Stimulated activated CD4-positive, alpha-beta T cell treated with anti-CD3 and anti-CD28 coated beads, Interleukin-4, amount 100 ng/mL, for 24 hours (primary cell): Measurements from ENCODE around the gene RASGRF2.

Experiments
- DNase-seq: peaks from one replicate; pipeline ENCODE4 v3.0.0-alpha.2; 2020

The RASGRF2 gene

DNA sequence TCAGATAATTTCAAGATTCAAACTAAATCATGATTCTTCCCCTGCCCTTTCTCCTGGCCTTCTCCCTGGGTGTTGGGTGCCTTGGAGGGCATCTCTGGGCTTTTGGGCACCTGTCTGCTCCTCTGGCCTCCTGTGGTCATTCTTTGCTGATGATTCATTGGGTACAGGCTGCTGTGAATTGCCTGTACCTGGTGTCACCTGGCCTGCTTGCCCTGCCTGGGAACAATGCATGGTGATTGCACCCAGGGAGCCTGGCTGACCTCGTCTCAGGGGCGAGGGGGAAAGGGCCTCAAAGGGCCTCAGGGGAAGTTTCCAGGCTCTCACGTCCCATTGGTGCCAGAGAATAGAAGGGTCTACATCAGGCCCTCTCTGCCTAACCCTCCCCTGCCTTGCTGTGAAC is 252.9 kb downstream of the RASGRF2 start:
- DNase-seq: no peak

DNA sequence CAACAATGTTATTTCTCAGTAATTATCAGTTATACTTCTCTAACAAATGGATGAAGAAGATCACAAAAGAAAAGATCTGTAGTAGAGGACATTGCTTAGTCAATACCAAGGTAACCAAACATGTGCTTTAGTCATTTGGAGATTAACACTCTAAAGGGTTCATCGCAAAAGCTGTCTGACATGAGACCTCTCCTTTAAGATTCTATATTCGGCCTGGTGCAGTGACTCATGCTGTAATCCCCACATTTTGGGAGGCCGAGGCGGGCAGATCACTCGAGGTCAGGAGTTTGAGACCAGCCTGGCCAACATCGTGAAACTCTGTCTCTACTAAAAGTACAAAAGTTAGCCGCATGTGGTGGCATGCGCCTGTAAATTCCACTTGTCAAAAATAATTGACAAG is 254.7 kb downstream of the RASGRF2 start:
- no peak for DNase-seq

DNA sequence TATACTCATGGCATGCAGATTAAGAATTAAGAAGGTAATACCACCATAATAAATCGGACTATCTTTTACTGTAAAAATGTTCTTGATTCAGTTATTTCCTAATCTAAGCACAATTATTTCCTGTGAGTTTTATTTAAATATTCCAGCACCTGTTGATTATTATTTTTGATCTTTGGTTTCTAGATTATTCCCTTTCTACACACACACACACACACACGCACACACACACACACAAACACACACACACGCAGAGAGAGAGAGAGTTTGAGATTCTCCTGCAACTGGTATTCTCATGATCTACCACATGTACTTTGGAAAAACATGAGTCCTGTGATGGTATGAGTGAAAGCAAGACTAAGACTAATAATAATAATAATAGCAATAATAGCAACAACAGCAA is 256.0 kb downstream of the RASGRF2 start:
- DNase-seq: no peak

DNA sequence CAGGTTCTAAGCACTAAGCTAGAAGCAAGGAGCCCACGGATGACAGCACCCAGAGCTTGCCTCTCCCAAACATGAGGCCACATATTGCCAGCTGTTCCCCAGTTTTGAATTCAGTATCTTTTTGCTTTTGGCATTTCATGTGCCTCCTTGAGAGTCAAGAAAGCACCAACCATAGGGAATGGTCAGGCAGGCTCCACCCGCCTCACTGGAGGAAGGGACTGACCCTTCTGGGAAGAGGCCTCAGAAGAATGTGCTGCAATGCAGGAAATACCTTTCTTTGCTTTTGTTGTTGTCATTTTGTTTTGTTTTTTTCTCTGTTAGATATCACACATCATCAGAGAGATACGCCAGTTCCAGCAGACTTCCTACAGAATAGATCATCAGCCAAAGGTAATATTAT is 259.2 kb downstream of the RASGRF2 start:
- DNase-seq: no peak

DNA sequence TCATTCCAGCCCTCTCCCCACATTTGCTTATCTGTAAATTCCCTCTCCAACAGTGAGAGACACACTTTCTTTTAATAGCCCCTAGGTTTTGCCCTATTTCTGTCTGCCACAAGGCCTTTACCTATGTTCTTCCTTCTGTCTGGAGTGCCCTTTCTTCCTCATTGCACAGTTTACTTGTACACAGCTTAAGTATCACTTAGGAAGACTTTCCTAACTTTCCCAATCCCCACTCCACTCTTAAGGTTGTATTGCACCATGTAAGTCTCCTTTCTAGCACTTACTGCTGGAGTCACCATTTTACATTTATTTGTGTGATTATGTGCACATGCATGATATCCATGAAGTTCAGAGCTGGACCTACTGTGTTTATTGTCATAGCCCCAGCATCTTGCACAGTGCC is 262.1 kb downstream of the RASGRF2 start:
- no peak for DNase-seq

DNA sequence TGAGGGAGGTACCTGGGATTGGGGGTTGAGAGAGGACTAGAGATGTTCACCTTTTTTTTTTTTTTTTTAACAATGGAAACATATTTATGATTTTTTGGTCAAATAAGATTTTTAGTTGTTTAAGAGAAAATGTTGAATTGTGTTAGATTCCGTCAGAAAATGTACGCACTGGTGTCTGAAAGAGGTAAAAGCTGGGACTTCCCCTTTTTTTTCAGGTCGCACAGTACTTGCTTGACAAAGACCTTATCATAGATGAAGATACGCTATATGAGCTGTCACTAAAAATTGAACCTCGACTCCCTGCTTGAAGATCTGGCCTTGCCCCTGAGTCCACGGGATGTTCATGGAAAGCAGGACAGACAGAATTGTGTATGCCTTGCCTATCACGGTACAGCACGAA is 265.3 kb downstream of the RASGRF2 start:
- DNase-seq: no peak

DNA sequence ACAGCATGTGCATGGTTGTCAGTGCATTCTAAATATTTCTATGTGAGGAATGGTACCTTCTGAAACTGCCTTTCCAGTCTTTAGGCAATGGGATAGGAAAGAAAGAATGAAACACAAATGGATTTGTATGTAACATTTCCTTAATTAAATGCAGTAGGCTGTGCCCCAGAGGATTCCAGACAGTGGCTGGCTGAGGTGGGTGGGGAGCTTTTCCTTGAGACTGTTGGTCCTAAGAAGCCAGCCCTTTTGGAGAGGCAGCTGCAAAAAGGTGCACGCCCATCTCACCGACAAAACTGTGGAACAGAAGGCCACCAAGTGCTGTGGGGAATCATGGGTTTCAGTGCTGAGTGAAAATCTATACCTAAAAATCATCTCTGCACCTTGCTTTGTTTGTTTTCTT is 266.1 kb downstream of the RASGRF2 start:
- no peak for DNase-seq

DNA sequence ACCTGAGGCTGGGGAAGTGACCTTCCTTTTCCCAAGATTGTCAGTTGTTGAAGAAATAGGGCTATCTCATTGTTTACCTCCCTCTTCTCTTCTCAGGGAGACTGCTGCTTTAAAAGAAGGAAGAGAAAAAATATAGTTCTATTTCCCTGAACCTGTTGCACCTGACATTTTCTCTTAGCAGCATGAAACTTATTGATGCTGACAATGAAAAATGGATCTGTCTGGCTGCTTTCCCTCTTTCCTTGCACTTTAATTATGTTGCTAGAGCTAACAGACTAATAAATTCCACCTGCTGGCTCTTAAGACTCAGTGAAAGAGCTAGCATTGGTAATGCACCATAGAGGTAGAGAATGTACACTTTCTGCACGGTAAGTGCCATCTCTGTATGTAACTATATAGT is 266.8 kb downstream of the RASGRF2 start:
- no peak for DNase-seq

DNA sequence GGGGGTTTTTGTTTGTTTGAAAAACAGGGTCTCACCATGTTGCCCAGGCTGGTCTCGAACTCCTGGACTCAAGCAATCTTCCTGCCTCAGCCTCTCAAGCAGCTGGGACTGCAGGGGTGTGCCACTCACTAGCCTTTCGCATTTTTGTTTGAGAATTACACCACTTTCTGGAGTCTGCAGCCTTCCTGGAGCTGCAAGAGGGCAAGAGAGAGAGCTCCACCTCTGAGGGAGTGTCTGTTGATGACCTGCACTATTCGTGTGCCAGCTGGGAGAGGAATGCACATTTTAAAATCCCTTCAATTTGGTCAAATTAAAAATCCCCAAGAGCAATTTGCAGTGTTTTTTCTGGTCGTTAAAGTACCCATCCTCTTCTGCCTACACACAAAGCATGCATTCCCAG is 267.9 kb downstream of the RASGRF2 start:
- no peak for DNase-seq

DNA sequence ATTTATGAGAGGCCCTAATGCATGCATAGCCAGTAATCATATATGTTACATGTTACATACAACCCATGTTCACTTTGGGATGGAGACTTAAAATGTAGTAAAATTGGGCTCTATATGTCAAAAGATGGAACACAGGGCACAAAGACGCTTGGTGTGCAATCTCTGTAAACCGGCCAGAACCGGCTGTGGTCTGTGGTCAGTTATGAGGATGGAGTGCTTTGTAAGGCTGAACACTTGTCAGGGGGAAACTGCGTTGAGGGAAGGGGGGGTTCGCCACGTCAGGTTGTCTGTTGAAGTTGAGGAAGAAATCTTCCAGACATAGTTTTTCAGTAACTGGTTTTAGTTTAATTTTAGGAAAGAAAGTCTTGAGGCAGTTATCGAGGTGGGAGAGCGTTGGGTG is 270.3 kb downstream of the RASGRF2 start:
- DNase-seq: no peak

DNA sequence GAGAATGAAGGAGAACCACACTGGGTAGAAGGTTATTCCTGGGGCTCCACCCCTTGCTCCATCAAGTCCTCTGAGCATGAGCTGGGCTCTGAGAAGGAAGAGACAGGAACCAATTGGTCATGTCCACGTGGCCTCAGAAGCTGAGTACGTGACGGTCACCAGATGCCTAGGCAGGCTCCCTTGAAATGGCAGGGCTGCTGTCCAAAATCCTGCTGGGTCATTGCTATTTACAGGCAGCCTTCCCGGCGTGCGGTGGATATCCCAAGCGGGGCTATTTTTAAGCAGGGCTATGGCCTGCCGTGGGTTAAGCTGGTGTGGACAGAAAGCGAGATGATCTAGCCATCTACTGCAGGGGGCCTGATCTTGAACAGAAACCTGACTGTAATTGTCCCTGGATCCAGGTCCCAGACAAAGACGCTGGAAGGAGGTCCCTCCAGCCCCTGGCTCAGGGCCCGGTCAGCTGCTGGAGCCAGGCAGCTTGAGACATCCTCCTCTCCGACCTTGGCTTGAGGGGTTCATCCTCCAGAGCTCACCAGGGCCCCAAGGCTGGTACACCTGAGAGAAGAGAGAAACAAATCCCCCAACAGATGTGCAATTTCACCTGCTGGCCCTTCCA is 272.4 kb downstream of the RASGRF2 start:
- no peak for DNase-seq

DNA sequence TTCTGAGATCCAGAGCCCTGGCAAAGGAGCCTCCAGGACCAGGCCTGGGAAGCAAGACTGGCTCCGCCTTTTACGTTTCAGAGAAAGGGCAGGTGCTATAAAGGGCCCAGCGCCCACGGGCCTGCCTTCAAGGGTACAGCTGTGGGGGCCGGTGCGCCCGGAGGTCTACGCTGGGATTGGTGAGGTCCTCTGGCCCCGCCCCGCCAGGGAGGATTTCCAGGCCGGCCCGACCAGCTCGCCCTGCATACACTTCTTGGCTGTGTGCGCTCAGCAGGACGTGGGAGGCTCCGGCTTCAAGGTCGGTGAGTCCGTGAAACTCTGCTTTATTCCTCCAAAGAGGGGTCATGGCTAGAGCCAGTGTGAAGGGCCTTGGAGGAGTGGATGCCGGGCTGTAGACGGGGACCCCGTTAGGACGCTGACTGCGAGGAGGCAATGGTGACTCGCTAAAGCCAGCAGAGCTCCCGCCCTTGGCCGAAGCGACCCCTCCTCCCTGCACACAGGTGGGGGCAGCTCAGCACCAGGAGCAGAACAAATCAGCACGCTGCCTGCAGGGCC is 273.0 kb downstream of the RASGRF2 start, which contains the start of gene CKMT2:
CKMT2 (plus strand) TSS at position 243 of the 555 bp plus-strand sequence. CDS start 17,811 bp downstream, outside the sequence.
- no peak for DNase-seq

DNA sequence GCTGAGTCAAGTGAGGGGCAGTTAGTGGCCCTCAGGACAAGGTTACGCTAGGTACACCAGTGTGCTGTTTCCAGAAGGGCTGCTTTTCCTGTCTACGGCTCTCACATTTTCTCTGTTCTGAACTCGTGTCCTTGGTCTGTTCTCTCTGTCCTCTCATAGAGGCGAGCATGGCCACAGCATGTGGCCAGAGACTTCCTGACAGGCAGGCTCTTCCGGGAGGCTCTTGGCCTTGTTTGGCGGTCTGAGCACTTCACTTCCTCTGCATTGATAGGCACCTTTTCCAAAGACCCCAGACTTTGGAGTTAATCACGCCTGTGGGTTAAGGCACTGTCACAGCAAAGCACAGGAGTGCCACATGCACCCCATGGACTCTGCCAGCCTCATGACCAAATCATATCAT is 274.1 kb downstream of the RASGRF2 start:
- no peak for DNase-seq

DNA sequence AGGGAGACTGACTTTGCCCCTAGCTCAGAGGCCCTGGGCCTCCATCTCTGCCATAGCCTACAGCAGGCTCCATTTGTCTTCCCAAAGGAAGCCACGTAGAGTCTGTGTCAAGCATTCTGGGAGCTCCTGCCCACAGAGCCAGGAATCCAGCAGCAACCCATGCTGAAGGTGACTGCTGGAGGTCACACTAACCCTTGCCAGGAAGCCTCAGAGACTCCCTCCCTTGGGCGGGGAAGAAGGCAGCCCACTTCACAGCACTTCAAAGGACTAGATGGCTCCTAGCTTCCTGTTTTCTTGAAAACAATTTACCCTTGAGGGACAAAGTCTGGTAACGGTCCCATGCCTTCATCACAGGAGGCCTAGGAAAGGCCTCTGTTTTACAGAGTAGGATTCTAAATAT is 274.6 kb downstream of the RASGRF2 start:
- DNase-seq: no peak

DNA sequence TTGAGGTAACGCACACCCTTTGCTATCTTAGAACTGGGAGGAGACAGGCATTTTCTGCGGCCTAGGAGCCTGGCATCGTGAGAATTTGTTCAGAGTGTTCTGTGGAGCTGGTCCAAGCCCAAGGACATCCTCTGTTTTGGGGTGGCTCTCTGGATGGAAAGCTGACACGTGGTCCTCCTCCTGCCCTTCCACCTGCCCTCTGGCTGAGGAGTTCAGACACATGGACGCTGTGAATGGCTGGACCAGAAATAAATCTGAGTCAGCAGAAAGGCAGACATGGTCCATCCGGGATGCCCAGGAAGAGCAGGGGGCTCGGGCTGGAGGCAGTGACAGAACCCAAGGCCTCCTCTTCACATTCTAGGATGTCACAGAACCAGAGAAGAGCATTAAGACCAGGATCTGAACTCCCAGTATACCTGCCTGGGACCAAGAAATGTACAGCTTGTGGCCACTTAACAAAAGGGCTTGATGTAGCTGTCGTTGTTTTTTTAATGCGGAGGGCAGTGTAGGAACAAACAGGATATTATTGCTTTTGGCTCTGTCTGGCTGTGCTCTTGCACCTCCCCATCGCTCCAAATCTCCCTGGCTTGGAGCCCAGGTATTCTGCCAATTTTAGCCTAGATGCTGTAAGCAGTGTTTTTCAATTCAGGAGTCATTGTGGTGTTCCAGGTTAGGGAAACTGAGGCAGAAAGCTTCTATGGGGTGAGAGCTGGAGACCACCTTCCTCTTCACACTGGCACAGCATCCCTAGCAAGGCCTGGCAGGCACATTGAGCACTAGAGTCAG is 275.3 kb downstream of the RASGRF2 start:
- no peak for DNase-seq

DNA sequence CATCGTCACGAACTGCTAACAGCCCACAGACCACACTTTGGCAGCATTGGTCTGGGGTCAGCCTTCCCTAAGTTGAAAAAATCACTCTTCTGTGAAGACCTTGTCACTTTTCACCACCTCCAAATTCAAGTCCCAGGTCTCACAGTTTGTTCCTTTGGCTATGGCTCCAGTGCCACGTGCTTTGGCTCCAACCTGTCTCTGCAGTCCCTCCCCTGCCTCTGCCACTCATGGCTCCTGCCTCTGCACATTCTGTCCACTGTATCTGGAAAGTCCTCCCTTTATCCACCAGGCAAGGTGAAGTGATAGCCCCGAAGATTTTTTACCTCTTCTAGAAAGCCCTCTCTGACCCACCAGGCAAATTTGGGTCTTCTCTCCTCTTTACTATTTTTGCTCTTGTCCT is 278.3 kb downstream of the RASGRF2 start:
- no peak for DNase-seq

DNA sequence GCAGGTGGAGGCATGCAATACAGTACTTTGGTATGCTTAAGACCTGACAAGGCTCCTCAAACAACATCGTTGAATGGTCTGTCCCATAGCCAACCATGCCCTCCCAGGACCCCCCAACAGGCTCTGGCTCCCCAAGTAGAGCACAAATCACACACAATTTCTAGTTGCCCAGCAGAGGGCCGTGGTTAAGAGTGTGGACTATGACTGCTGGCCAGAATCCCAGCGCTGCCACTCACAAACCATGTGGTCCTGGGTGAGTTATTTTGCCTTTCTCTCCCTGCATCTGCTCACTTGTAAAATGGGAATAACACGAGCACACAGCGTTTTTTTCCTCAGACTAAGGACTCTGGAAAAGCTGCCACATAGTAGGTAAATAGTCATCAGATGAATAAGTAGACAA is 279.4 kb downstream of the RASGRF2 start:
- no peak for DNase-seq

DNA sequence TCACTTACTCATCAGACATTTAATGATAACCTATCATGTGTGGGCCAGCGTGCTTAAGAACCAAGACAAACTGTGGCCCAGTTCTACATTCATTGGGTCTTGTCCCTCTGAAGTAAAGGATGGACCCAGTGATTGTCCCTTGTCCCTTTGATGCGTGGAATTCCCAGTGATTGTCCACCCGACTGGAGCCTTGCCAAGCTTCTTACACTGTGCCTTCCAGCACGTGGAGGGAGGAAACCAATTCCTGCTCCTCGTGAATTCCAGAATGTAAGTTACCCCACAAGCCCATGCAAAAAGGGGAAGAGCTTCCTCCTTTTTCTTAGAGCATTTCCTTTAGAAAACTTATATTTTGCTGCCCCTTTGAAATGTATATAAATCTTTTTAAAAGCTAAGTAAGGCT is 280.8 kb downstream of the RASGRF2 start:
- no peak for DNase-seq

DNA sequence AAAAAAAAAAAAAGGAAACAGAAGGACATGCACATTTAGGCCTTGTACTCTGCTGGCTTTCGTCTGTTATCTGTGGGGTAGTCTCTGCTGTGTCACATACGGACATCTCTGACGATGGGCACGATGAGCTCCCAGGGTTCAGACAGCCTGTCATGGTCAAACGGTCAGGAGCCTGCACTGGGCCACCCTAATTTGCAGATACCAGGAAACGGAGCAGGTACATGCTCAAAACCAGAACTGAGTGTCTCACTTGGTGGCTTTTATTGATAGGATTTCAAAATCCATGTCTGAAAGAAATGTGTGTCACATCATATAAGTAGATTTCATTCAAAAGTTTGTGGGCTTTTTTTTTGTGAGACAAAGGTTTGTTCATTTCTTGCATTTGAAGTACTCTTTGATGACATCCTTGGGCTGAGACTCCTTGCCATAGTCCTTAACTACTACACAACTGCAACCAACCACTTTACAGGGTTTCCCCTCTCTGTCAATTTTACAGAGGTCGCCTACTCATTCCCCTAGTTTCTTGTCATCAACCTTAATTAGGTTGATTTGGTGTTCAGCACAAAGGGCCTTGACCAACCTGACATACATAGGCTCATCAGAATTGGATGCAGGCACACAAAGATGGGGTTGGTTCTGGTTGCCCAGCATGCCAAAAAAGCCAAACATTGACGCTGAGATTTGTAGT is 281.9 kb downstream of the RASGRF2 start:
- DNase-seq: no peak

DNA sequence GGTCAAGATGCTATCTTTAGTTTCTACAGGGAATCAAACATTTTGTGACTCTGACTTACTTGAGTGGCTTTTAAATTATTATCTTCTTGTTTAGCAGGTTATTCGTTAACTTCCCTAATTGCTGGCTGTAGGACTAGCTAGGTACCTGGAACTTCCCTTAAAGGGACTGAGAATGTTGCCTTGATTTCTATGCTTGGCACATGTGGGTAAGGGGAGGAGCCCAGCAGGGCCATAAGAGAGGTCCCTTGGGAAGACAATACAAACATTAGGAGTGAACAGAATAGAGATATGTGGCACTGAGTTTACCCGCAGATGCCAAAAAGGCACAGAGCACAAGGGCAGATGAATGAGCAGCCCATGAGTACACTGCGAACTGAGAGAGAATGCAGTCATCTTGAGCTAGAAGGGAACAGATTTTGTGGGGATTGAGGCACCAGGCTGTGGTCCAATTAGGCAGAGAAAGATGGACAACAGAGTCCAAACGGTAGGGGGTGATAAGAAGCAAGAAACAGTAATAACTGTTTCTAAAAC is 282.8 kb downstream of the RASGRF2 start:
- no peak for DNase-seq

DNA sequence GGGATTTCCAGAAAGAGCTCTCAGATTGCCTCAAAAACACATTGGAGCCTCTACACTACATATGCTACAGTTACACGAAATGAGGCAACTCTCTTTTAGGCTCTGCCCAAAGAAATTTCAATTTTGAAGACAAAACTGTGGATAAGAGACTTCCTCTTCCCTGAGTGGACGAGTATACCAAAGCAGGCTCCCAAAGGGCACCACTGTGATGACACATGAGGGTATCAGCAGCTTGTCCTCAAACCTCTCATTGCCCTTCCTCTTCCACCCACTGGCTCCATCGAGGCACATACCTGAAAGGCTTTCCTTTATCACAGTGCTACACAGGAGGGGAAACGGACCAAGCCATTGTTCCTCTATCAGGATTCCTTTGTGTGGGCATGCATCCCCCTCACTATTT is 284.3 kb downstream of the RASGRF2 start:
- no peak for DNase-seq

DNA sequence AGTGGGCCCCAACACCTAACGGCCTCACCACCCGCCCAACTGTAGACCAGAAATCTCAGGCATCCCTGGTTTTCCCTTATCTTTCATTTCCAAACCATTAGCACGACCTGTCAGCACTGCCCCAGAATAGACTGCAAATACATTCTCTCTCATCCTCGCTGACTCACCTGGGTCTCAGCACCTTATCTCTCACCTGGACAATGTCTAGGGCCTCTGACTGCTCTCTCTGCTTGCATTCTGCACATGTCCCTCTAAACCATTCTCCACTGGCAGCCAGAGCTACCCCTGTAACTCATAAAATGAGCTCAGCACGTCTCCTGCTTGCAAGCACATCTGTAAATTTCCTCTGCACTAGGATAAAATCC is 285.7 kb downstream of the RASGRF2 start:
- no peak for DNase-seq

DNA sequence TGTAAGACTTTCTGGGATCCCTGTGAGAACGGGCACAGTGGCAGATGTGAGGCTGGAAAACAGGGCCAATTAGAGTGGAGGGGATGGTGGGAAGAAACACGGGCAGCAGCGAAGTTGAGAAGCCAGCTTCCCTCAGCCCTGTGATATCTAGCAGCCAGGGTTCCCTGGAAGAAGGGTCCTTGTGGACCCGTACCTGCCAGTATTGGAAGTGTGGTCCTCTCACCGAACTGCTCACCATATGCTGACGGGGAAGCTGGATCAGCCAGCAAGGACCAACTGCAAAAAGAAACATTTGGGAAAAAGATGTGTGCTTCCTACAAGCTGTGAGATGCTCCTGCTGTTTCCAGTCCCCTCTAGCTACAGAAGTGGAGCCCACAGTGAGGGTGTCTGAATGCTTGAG is 286.5 kb downstream of the RASGRF2 start:
- no peak for DNase-seq
